GM12878 (cell line): ENCODE data around the gene DCST1. TPM values are rescaled to one million over a fixed set of nuclear protein-coding genes. Genes with fewer than 3 reads are reported as not detected.

Source experiments
- ATAC-seq: fragments of 200-7000 bp; cut with Tn5 transposase; 3 replicates; pipeline ENCODE4 v1.9.1; 2020; ENCODE audit warnings: mild to moderate bottlenecking, moderate library complexity
- BruUV-seq: library from RNA; stranded (reverse); fragments of 400-500 nt; replicated peaks from 2 replicates; lab custom pipeline; 2021; lab: Mats Ljungman, UMichigan
- CTCF ChIA-PET: fragments of 300-600 bp; sonication (Branson Sonifier 250); formaldehyde crosslinking; extraction: SDS; loops from one replicate; lab custom pipeline; 2021; ENCODE audit warnings: inconsistent platforms; lab: Yijun Ruan, JAX
- POLR2A ChIA-PET: fragments of 350-600 bp; formaldehyde crosslinking; extraction: SDS; loops from one replicate; lab custom pipeline; 2021; ENCODE audit warnings: inconsistent platforms; lab: Charles Lee
- RAD21 ChIA-PET: fragments of 300-600 bp; sonication (Branson Sonifier 250); formaldehyde crosslinking; loops from one replicate; lab custom pipeline; 2023; ENCODE audit warnings: antibody characterized with exemption; ENCODE audit not compliant: unreplicated experiment; lab: Charles Lee
- SMC1A ChIA-PET: fragments of 300-600 bp; sonication (Branson Sonifier 250); formaldehyde crosslinking; loops from one replicate; lab custom pipeline; 2023; ENCODE audit not compliant: unreplicated experiment, uncharacterized antibody; lab: Charles Lee
- DNase-seq: peaks from one replicate; pipeline ENCODE4 v3.0.0-alpha.2; 2011; ENCODE audit warnings: low read depth, low spot score
- FAIRE-seq: peaks from 3 replicates; lab custom pipeline; 2011; peaks lifted over from hg19 to GRCh38; lab: Jason Lieb, UNC
- H2AFZ ChIP-seq: 2 replicates; pipeline ENCODE4 v1.6.0; 2011; ENCODE audit warnings: low read depth, low read length, control low read depth; ENCODE audit not compliant: control insufficient read depth
- H3K27ac ChIP-seq: 2 replicates; pipeline ENCODE4 v1.5.1; 2011; ENCODE audit warnings: control low read depth; ENCODE audit not compliant: control insufficient read depth, insufficient read depth
- H3K27me3 ChIP-seq, 2 experiments: replicated peaks in 1 of 2; 2 replicates each; pipeline versions ENCODE4 v1.6.0 to v1.6.1; 2011; ENCODE audit warnings: low read length in 1 of 2; ENCODE audit not compliant: control insufficient read depth in 2 of 2, insufficient read depth in 2 of 2
- H3K36me3 ChIP-seq, 2 experiments: 2 replicates each; pipeline ENCODE4 v1.5.1; 2011; ENCODE audit warnings: low read length in 1 of 2; ENCODE audit not compliant: control insufficient read depth in 2 of 2, insufficient read depth in 2 of 2
- H3K4me1 ChIP-seq: 2 replicates; pipeline ENCODE4 v1.6.1; 2011; ENCODE audit warnings: mild to moderate bottlenecking, low read length, moderate library complexity, mixed read lengths; ENCODE audit not compliant: control insufficient read depth, insufficient read depth
- H3K4me2 ChIP-seq: 2 replicates; pipeline ENCODE4 v1.6.0; 2011; ENCODE audit warnings: control low read depth; ENCODE audit not compliant: control insufficient read depth, insufficient read depth
- H3K4me3 ChIP-seq: fragments of 200-600 bp; sonication (generic); 2 replicates; pipeline ENCODE4 v1.5.1; 2016
- H3K79me2 ChIP-seq: 2 replicates; pipeline ENCODE4 v1.6.0; 2011; ENCODE audit warnings: low read length; ENCODE audit not compliant: control insufficient read depth, insufficient read depth
- H3K9ac ChIP-seq: 2 replicates; pipeline ENCODE4 v1.8.0; 2011; ENCODE audit warnings: low read length, control low read depth, mixed read lengths; ENCODE audit not compliant: control insufficient read depth, insufficient read depth
- H3K9me3 ChIP-seq: replicated peaks from 3 replicates; pipeline ENCODE4 v1.5.1; 2011; ENCODE audit warnings: mild to moderate bottlenecking, low read length; ENCODE audit not compliant: control insufficient read depth, insufficient read depth
- H4K20me1 ChIP-seq: 2 replicates; pipeline ENCODE4 v1.6.0; 2011; ENCODE audit not compliant: control insufficient read depth, insufficient read depth
- BRCA1 ChIP-seq: IDR thresholded peaks from 2 replicates; pipeline ENCODE4 v1.6.1; 2011; ENCODE audit warnings: low read depth, low read length, improper control_type of control experiment
- CEBPB ChIP-seq, 2 experiments: fragments of 150-350 bp in 1 of 2; IDR thresholded peaks; 2 replicates each; pipeline ENCODE4 v1.6.1; 2012 to 2014; ENCODE audit warnings: low read depth in 2 of 2, low read length in 2 of 2, borderline replicate concordance in 1 of 2, inconsistent platforms in 1 of 2
- CUX1 ChIP-seq: IDR thresholded peaks from 2 replicates; pipeline ENCODE4 v1.6.1; 2012; ENCODE audit warnings: improper control_type of control experiment, low read depth, low read length; ENCODE audit not compliant: insufficient replicate concordance
- HCFC1 ChIP-seq: fragments of 150-350 bp; IDR thresholded peaks from 2 replicates; pipeline ENCODE4 v1.6.1; 2014; ENCODE audit warnings: low read length
- MEF2A ChIP-seq: IDR thresholded peaks from 2 replicates; pipeline ENCODE4 v1.6.1; 2011; ENCODE audit warnings: low read depth, mild to moderate bottlenecking, low read length, moderate library complexity; ENCODE audit not compliant: insufficient read depth
- RELA ChIP-seq: fragments of 450-650 bp; IDR thresholded peaks from 2 replicates; pipeline ENCODE4 v1.8.0; 2014; ENCODE audit warnings: borderline replicate concordance; ENCODE audit not compliant: partially characterized antibody
- RUNX3 ChIP-seq: IDR thresholded peaks from 2 replicates; pipeline ENCODE4 v1.6.1; 2012; ENCODE audit warnings: low read length, inconsistent platforms
- SMAD1 ChIP-seq: fragments of 450-650 bp; IDR thresholded peaks from 2 replicates; pipeline ENCODE4 v1.6.1; 2018; ENCODE audit warnings: mild to moderate bottlenecking, low read depth; ENCODE audit not compliant: partially characterized antibody
- SP1 ChIP-seq: IDR thresholded peaks from one replicate; pipeline ENCODE4 v1.6.1; 2011; ENCODE audit warnings: low read depth, low read length
- TBL1XR1 ChIP-seq: IDR thresholded peaks from 2 replicates; pipeline ENCODE4 v1.6.1; 2012; ENCODE audit warnings: low read depth, low read length, improper control_type of control experiment
- ZNF217 ChIP-seq: fragments of 450-650 bp; IDR thresholded peaks from 2 replicates; pipeline ENCODE4 v1.6.1; 2017; ENCODE audit warnings: antibody characterized with exemption, mild to moderate bottlenecking
- WGBS: methylation state at CpG from one replicate; pipeline ENCODE4 v1.1.6; 2016; ENCODE audit warnings: low lambda C conversion rate; ENCODE audit not compliant: insufficient replicate concordance, insufficient coverage; ENCODE audit errors: missing lambda C conversion rate; 5-methylcytosine and 5-hydroxymethylcytosine counted together
- in situ Hi-C: fragments of 300-500 bp; cut with MboI; formaldehyde crosslinking; loops from 9 replicates; pipeline ENCODE4 v1.14.3; 2018; ENCODE audit warnings: mixed read lengths
- intact Hi-C: fragments of 100-400 bp; cut with micrococcal nuclease; formaldehyde crosslinking; loops from one replicate; pipeline ENCODE4 v1.14.2; 2022; ENCODE audit not compliant: unreplicated experiment
- polyA plus RNA-seq, 11 experiments: library from polyadenylated mRNA; depleted of rRNA in 4 of 11; unstranded in 6 of 11; stranded (reverse) in 5 of 11; fragments of >200 nt; fragmentation: Nextera tagmentation in 4 of 11; fragmentation: Illumina TruSeq in 1 of 11; extraction: Ambion mirVana in 4 of 11; extraction: Trizol in 1 of 11; gene quantifications; 1 replicate in 1 of 11; 2 replicates in 10 of 11; pipeline versions ENCODE4 v1.2.1 to v1.2.3, GENCODE V29; 2011 to 2016; ENCODE audit warnings: inconsistent platforms in 2 of 11, missing spikeins in 2 of 11, low read depth in 1 of 11
- total RNA-seq, 4 experiments: library from RNA; depleted of rRNA in 3 of 4; stranded (reverse); fragments of >200 nt in 3 of 4; fragmentation: Illumina TruSeq in 1 of 4; extraction: Trizol in 1 of 4; gene quantifications; 2 replicates each; pipeline versions ENCODE4 v1.2.1 to v1.2.3, GENCODE V29; 2013 to 2021
- TF ChIP-seq, protein P1 (sequence below): fragments of 450-650 bp; IDR thresholded peaks from 2 replicates; pipeline ENCODE4 v1.6.1; 2017; ENCODE audit warnings: low read depth, mild to moderate bottlenecking, moderate library complexity

The DCST1 gene
- total and polyA plus RNA-seq, 10 of the 15 experiments (the other 5 are each of a cell fraction or from before 2014, with no cell fraction given): not detected

DNA sequence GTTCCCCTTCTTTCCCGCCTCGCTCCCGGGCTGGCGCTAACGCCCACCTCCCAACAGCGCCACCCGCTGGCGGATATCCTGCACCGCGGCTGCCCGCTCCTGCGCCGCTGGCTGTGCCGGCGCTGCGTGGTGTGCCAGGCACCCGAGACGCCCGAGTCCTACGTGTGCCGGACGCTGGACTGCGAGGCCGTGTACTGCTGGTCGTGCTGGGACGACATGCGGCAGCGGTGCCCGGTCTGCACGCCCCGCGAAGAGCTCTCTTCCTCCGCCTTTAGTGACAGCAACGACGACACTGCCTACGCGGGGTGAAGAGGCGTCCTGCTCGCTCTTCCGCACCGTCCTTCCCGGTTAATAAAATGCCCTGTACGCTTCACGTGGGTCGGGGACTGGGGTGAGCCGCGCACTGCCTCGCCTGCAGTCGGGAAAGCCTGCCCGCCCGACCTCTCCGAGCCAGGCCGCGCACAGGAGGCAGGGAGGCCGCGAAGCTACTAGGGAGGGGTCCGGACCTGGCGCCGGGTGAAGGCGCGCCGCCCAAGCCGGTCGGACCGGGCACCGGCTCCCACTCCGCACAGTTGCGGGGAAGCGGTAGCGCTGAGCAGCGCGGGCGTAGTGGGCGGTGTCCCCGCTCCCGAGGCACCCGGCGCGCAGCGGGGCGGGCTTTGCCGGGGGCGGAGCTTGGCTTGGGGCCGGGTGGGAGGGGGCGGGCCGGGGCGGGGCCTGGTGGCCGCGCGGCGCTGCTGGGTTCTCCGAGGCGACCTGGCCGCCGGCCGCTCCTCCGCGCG is 17.1 kb downstream of the DCST1 start, which contains the start of gene ADAM15 (continued):
- TF ChIP-seq CEBPB (IDR thresholded peaks at IDR 0.05; ENCODE audit: borderline replicate concordance in 1 of 2, low read depth in 2 of 2, low read length in 2 of 2) (no peak), MEF2A (no peak), RUNX3 (no peak), SP1 (peak; percentile 41), HCFC1 (no peak), TBL1XR1 (no peak), SMAD1 (no peak), BRCA1 (no peak), ZNF217 (peak; percentile 71; the same call in 1 of the 2 replicates)
- TF ChIP-seq, protein P1, sequence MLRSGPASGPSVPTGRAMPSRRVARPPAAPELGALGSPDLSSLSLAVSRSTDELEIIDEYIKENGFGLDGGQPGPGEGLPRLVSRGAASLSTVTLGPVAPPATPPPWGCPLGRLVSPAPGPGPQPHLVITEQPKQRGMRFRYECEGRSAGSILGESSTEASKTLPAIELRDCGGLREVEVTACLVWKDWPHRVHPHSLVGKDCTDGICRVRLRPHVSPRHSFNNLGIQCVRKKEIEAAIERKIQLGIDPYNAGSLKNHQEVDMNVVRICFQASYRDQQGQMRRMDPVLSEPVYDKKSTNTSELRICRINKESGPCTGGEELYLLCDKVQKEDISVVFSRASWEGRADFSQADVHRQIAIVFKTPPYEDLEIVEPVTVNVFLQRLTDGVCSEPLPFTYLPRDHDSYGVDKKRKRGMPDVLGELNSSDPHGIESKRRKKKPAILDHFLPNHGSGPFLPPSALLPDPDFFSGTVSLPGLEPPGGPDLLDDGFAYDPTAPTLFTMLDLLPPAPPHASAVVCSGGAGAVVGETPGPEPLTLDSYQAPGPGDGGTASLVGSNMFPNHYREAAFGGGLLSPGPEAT: 0 out of 2 replicates have a peak, but pooled peaks have one; percentile 40

- ATAC-seq (peak; percentile 6; the same call in 2 of the 3 replicates), DNase-seq (no peak), FAIRE-seq (no peak)
- Histone ChIP-seq H3K79me2 (no peaks in the 10 kb centered on the region; the same call in 1 of the 2 replicates), H3K4me2 (peak overlapping the region; percentile 96), H3K27me3 (no peaks in the 10 kb centered on the region), H3K27ac (no peak overlapping the region), H3K9me3 (no peaks in the 10 kb centered on the region), H4K20me1 (no peaks in the 10 kb centered on the region), H3K9ac (peak overlapping the region; percentile 65), H3K4me1 (peaks cover 13% of the 10 kb centered on the region), H3K4me3 (peak overlapping the region; percentile 91)
- ChIA-PET SMC1A (interaction anchor here (0.8 to 2.4 kb wide), 4 partner anchors 8 to 108 kb away, joined by 3 to 12 read pairs (median 4); no protein-coding TSS in a partner anchor), POLR2A (interaction anchor here (0.7 to 1.7 kb wide), 5 partner anchors 34 to 111 kb away, joined by 3 to 8 read pairs (median 4); no protein-coding TSS in a partner anchor), RAD21 (interaction anchor here (0.5 to 2.7 kb wide), 15 partner anchors 8 to 1372 kb away, joined by 3 to 16 read pairs (median 4); partner anchors contain the start of genes PBXIP1 and PYGO2)
- no TSS peak for BruUV-seq
- in situ Hi-C loops: no loop called here
- peak; percentile 23 for TF ChIP-seq RELA
- TF ChIP-seq CUX1: no peak
- TF ChIP-seq, all 136 proteins: peak for 1
- Histone ChIP-seq H3K36me3 (no peaks in the 10 kb centered on the region), H2AFZ (peak overlapping the region; percentile 70)
- intact Hi-C loops: no loop called here
- CTCF ChIA-PET: interaction anchor here (0.6 to 3.7 kb wide), 21 partner anchors 8 to 491 kb away, joined by 3 to 27 read pairs (median 4); partner anchors contain the start of genes EFNA3, PBXIP1, PMVK and PYGO2
- WGBS: under 1% methylated on average over 29 of the region's 31 CpGs
Observed at GRCh38 chr1:155051342-155051776, 17.7 kb downstream of the DCST1 start.
